BLaER1 (cell line): ENCODE results near the gene FOXC1.
A peak's percentile ranks its signal among the peaks of the same experiment; 100 is the strongest.

Experiments used
- H3K27ac ChIP-seq: shearing (Covaris generic); formaldehyde crosslinking; 2 replicates; pipeline ENCODE4 v1.8.1; 2022
- H3K27me3 ChIP-seq: shearing (Covaris generic); formaldehyde crosslinking; 2 replicates; pipeline ENCODE4 v1.8.1; 2022
- H3K36me3 ChIP-seq: shearing (Covaris generic); formaldehyde crosslinking; 2 replicates; pipeline ENCODE4 v1.8.1; 2022
- H3K4me1 ChIP-seq: shearing (Covaris generic); formaldehyde crosslinking; 2 replicates; pipeline ENCODE4 v1.8.1; 2022
- H3K4me2 ChIP-seq: shearing (Covaris generic); formaldehyde crosslinking; 2 replicates; pipeline ENCODE4 v1.8.1; 2022
- H3K4me3 ChIP-seq: shearing (Covaris generic); formaldehyde crosslinking; 2 replicates; pipeline ENCODE4 v1.8.1; 2022
- H3K9ac ChIP-seq: shearing (Covaris generic); formaldehyde crosslinking; 2 replicates; pipeline ENCODE4 v1.8.1; 2022
- H3K9me3 ChIP-seq: shearing (Covaris generic); formaldehyde crosslinking; 2 replicates; pipeline ENCODE4 v1.8.1; 2022
- H4K20me1 ChIP-seq: shearing (Covaris generic); formaldehyde crosslinking; 2 replicates; pipeline ENCODE4 v1.8.1; 2022
- Cebpa-rat ChIP-seq: shearing (Covaris generic); IDR thresholded peaks from 2 replicates; pipeline ENCODE4 v1.8.1; 2022

FOXC1 gene

GRCh38 chr6:1605004-1605892, 4.5 kb upstream of the FOXC1 start:
- Histone ChIP-seq H3K4me3 (peak overlapping the region; percentile 48), H3K27ac (no peak overlapping the region), H3K9ac (no peak overlapping the region), H4K20me1 (peaks cover 78% of the 10 kb centered on the region), H3K9me3 (peaks cover 2% of the 10 kb centered on the region; the same call in 1 of the 2 replicates), H3K4me2 (peak overlapping the region; percentile 73), H3K27me3 (peaks cover 99% of the 10 kb centered on the region), H3K36me3 (no peaks in the 10 kb centered on the region), H3K4me1 (peaks cover 40% of the 10 kb centered on the region)
- no peak for TF ChIP-seq Cebpa-rat

- Histone ChIP-seq H3K4me3 (no peak overlapping the region), H3K9me3 (peaks cover 11% of the 10 kb centered on the region), H3K4me1 (peaks cover 44% of the 10 kb centered on the region), H3K27me3 (peaks cover 100% of the 10 kb centered on the region), H4K20me1 (peaks cover 85% of the 10 kb centered on the region), H3K36me3 (no peaks in the 10 kb centered on the region), H3K9ac (no peak overlapping the region), H3K4me2 (no peak overlapping the region), H3K27ac (no peak overlapping the region)
- no peak for TF ChIP-seq Cebpa-rat
These were observed 3.6 kb upstream of the FOXC1 start for GRCh38 chr6:1605893-1606779.

GRCh38 chr6:1606780-1607515, 2.8 kb upstream of the FOXC1 start:
- TF ChIP-seq Cebpa-rat, result no peak
- Histone ChIP-seq H3K27ac (no peak overlapping the region), H3K36me3 (no peaks in the 10 kb centered on the region), H3K4me1 (peaks cover 52% of the 10 kb centered on the region), H3K4me2 (no peak overlapping the region), H3K9ac (no peak overlapping the region), H3K27me3 (peaks cover 100% of the 10 kb centered on the region), H3K4me3 (no peak overlapping the region), H4K20me1 (peaks cover 87% of the 10 kb centered on the region), H3K9me3 (peaks cover 14% of the 10 kb centered on the region)

GRCh38 chr6:1607516-1608221, 2.0 kb upstream of the FOXC1 start:
- H3K4me1 ChIP-seq, result peaks cover 56% of the 10 kb centered on the region
- H3K9me3 ChIP-seq, result peaks cover 14% of the 10 kb centered on the region
- H3K36me3 ChIP-seq, result no peaks in the 10 kb centered on the region
- H3K27ac ChIP-seq, result no peak overlapping the region
- no peak overlapping the region for H3K4me2 ChIP-seq
- H4K20me1 ChIP-seq, result peaks cover 89% of the 10 kb centered on the region
- no peak overlapping the region for H3K4me3 ChIP-seq
- H3K27me3 ChIP-seq, result peaks cover 100% of the 10 kb centered on the region
- H3K9ac ChIP-seq, result no peak overlapping the region
- TF ChIP-seq Cebpa-rat, result no peak

GRCh38 chr6:1608222-1609040, 1.3 kb upstream of the FOXC1 start:
- H3K27me3 ChIP-seq, result peaks cover 100% of the 10 kb centered on the region
- H3K9ac ChIP-seq, result no peak overlapping the region
- no peaks in the 10 kb centered on the region for H3K36me3 ChIP-seq
- H3K4me1 ChIP-seq, result peaks cover 56% of the 10 kb centered on the region
- H4K20me1 ChIP-seq, result peaks cover 97% of the 10 kb centered on the region
- peaks cover 14% of the 10 kb centered on the region for H3K9me3 ChIP-seq
- H3K4me2 ChIP-seq, result peak overlapping the region; percentile 95
- no peak for TF ChIP-seq Cebpa-rat
- H3K4me3 ChIP-seq, result peak overlapping the region; percentile 69
- no peak overlapping the region for H3K27ac ChIP-seq

GRCh38 chr6:1609041-1609647, 571 bp upstream of the FOXC1 start:
- Histone ChIP-seq H3K4me1 (peaks cover 53% of the 10 kb centered on the region), H3K9ac (no peak overlapping the region), H3K9me3 (peaks cover 21% of the 10 kb centered on the region), H4K20me1 (peaks cover 98% of the 10 kb centered on the region), H3K36me3 (no peaks in the 10 kb centered on the region), H3K27me3 (peaks cover 100% of the 10 kb centered on the region), H3K27ac (no peak overlapping the region), H3K4me3 (peak overlapping the region; percentile 69), H3K4me2 (peak overlapping the region; percentile 95)
- no peak for TF ChIP-seq Cebpa-rat

GRCh38 chr6:1610497-1611321, 994 bp downstream of the FOXC1 start:
- peaks cover 96% of the 10 kb centered on the region for H4K20me1 ChIP-seq
- H3K27ac ChIP-seq, result no peak overlapping the region
- TF ChIP-seq Cebpa-rat, result no peak
- H3K9me3 ChIP-seq, result peaks cover 24% of the 10 kb centered on the region
- no peak overlapping the region for H3K9ac ChIP-seq
- no peaks in the 10 kb centered on the region for H3K36me3 ChIP-seq
- H3K27me3 ChIP-seq, result peaks cover 100% of the 10 kb centered on the region
- H3K4me2 ChIP-seq, result peak overlapping the region; percentile 95
- peaks cover 37% of the 10 kb centered on the region for H3K4me1 ChIP-seq
- H3K4me3 ChIP-seq, result peak overlapping the region; percentile 69

GRCh38 chr6:1611322-1611571, 1.5 kb downstream of the FOXC1 start:
- Histone ChIP-seq H3K27ac (no peak overlapping the region), H3K4me3 (peak overlapping the region; percentile 69), H3K9me3 (peaks cover 24% of the 10 kb centered on the region), H3K27me3 (peaks cover 100% of the 10 kb centered on the region), H3K36me3 (no peaks in the 10 kb centered on the region), H3K4me1 (peaks cover 36% of the 10 kb centered on the region), H3K9ac (no peak overlapping the region), H4K20me1 (peaks cover 96% of the 10 kb centered on the region), H3K4me2 (peak overlapping the region; percentile 89)
- no peak for TF ChIP-seq Cebpa-rat
